NB4 (cell line): Measurements from ENCODE around the gene B4GALT6.

Source experiments
- DNase-seq: peaks from one replicate; pipeline ENCODE4 v3.0.0; 2010; ENCODE audit warnings: low read depth
- H3K4me3 ChIP-seq: one replicate; pipeline ENCODE4 v1.5.1; 2011; ENCODE audit warnings: mild to moderate bottlenecking, low read depth, low read length, moderate library complexity
- MYC ChIP-seq: IDR thresholded peaks from 2 replicates; pipeline ENCODE4 v1.6.1; 2011; ENCODE audit warnings: low read depth, low read length
- POLR2A ChIP-seq: IDR thresholded peaks from 2 replicates; pipeline ENCODE4 v1.6.1; 2011; ENCODE audit warnings: mild to moderate bottlenecking; ENCODE audit not compliant: insufficient read length; ENCODE audit errors: extremely low read depth
- TF ChIP-seq, protein P1 (sequence below): IDR thresholded peaks from 2 replicates; pipeline ENCODE4 v1.6.1; 2011; ENCODE audit warnings: low read depth, low read length
- TF ChIP-seq, protein P2 (sequence below): IDR thresholded peaks from one replicate; pipeline ENCODE4 v1.5.1; 2012; ENCODE audit warnings: low read depth, low read length

Gene B4GALT6

DNA sequence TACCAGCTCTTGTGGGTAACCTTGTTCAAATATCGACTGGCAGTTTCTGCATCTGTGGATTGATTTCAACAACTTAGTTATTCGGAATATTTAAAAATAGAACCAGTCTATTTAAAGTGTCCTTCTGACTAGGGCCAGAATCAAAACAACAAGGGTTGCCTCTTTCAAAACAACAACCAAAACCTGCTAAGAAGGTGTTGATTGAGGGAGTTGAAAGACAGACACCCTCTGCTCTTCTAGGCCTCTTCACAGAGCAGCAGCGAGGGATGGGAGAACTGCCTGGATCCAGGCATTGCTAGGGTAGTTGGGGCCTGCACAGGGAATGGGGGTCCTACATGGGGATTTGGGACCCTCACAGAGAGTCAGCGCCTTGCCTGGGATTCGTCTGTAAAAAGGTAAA, 72.9 kb downstream of the B4GALT6 start:
- TF ChIP-seq, protein P1, sequence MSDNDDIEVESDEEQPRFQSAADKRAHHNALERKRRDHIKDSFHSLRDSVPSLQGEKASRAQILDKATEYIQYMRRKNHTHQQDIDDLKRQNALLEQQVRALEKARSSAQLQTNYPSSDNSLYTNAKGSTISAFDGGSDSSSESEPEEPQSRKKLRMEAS, result no peak
- TF ChIP-seq MYC (no peak), POLR2A (no peak)
- TF ChIP-seq, protein P2, sequence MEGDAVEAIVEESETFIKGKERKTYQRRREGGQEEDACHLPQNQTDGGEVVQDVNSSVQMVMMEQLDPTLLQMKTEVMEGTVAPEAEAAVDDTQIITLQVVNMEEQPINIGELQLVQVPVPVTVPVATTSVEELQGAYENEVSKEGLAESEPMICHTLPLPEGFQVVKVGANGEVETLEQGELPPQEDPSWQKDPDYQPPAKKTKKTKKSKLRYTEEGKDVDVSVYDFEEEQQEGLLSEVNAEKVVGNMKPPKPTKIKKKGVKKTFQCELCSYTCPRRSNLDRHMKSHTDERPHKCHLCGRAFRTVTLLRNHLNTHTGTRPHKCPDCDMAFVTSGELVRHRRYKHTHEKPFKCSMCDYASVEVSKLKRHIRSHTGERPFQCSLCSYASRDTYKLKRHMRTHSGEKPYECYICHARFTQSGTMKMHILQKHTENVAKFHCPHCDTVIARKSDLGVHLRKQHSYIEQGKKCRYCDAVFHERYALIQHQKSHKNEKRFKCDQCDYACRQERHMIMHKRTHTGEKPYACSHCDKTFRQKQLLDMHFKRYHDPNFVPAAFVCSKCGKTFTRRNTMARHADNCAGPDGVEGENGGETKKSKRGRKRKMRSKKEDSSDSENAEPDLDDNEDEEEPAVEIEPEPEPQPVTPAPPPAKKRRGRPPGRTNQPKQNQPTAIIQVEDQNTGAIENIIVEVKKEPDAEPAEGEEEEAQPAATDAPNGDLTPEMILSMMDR, result no peak
- H3K4me3 ChIP-seq, result no peak overlapping the region
- DNase-seq, result no peak

DNA sequence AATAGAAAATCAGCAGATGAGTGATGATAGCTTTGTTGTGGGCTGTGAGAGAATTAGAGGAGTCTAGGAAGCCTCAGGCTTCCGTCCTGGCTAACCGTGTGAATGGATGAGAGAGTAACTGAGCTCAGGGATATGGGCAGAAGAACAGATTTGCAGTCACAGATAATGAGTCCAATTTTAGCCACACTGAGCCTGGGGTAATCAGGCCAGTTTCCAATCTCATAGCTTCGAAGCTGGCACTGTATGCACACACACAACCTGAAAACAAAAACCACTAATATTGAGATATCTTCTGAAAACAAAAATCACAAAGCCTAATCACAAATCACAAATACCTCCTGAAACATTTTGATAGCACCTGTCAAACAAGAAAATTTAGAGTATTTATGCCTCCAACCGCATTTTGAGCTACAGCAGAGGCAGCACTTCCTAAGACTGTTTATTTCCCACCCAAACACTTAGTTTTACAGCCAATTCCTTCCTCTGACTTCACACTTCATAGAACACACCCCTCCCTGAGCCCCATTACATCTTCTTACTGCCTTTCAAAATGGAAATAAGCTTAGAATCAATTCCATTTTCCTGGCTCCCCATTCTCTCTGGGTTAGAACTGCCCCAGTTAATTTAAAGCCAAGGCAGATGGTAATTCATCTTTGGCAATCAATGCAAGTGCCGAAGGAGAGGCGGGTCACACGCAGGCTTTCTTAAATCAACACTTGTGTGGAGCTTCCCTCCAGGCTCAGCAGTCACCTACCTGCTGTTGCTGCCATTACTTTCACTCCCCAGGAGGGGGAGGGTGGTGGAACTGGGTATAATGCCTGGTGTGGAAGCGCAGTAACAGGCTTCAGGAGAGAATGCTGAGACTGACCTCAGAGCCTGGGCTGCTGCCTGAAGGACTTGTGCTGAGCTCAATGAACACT, 73.8 kb downstream of the B4GALT6 start:
- peak; percentile 8 for DNase-seq
- H3K4me3 ChIP-seq, result no peak overlapping the region
- TF ChIP-seq MYC, result no peak
- TF ChIP-seq, protein P1, result no peak
- no peak for TF ChIP-seq POLR2A
- TF ChIP-seq, protein P2, result no peak

DNA sequence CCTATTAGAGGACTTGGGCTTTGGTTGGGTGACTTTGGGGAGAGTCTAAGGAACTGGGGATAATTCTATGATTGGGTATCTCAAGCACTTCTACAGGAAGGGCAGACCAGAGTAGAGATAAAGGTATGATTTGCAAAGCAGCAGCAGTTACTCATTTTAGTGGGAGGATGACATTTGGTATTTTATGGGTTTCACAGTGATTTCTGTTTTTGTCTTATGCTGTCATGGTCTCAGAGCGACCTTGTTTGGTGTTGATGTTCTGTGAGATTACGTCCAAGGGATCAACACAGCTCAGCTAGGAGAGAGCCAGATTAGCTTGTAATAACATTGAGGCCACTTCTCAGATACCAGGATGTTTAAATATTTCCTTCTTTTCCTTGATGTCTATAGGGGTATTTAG, 74.5 kb downstream of the B4GALT6 start:
- no peak overlapping the region for H3K4me3 ChIP-seq
- no peak for TF ChIP-seq MYC
- TF ChIP-seq, protein P1, result no peak
- no peak for DNase-seq

DNA sequence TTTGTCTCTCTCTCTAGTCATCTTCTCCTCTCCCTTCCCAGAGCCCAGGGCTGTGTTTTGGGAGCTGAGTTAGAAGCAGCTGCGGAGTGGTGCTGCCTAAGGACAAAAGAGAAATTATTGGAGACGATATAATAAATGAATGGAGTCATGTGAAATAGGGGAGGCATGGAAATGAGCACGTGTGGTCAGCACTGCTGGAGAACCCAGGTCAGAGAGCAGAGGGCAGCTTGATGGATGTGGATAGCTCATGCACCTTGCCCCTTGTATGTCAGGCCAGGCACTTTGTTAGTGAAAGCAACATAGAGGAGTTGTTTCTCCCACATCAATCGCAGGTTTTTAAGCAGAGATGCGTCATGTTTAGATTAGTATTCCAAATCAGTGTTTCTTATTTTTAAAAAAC, 77.0 kb downstream of the B4GALT6 start:
- H3K4me3 ChIP-seq, result no peak overlapping the region
- DNase-seq, result no peak
- TF ChIP-seq, protein P2, result no peak
- TF ChIP-seq POLR2A, result no peak
- TF ChIP-seq, protein P1, result no peak
- no peak for TF ChIP-seq MYC

DNA sequence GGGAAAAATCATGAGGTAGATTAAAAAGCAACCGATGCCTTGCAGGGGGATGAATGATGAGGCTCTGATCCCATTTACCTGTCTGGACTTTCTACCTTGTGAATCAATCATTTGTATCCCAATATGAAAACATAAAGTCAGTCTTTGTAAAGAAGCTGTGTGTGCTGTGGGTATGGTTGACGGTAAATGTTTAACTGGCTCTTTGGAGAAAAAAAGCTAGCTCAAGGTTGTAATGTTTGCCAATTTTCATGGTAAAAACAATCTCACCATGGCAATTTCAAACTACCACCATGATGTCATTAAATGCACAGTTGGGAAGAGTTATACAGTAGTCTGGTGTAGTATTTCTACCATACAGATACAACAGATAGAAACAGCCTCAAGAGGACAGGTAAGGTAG, 78.1 kb downstream of the B4GALT6 start:
- no peak overlapping the region for H3K4me3 ChIP-seq
- no peak for DNase-seq
- TF ChIP-seq, protein P2, result no peak
- TF ChIP-seq POLR2A, result no peak
- TF ChIP-seq MYC, result no peak
- TF ChIP-seq, protein P1, result no peak

DNA sequence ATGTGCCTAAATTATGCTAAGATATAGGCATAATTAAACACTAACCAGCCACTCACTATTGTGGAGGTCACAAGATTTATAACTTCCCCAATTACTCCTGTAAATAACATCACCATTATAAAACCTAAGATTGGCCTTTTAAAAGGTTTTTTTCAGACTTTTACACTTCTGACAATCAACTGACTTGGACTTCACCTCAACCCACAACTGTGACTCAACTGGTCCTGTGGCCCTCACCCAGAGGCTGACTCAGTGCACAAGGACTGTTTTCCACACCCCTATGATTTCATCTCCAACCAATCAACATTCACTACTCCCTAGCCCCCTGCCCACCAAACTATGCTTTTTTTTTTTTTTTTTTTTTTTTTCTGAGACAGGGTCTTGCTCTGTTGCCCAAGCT, 81.1 kb downstream of the B4GALT6 start:
- no peak overlapping the region for H3K4me3 ChIP-seq
- DNase-seq, result no peak

More for the DNA sequence above, 81.1 kb downstream of the B4GALT6 start:
- TF ChIP-seq, protein P2, result no peak
- TF ChIP-seq, protein P1, result no peak
- TF ChIP-seq MYC (no peak), POLR2A (no peak)
